ENCODE results near the gene C11orf16. TPM values are rescaled to one million over a fixed set of nuclear protein-coding genes. Genes with fewer than 3 reads are reported as not detected.

Gene C11orf16
- polyA plus RNA-seq, 2 of the 4 experiments (the other 2 are of a cell fraction), result not detected

DNA sequence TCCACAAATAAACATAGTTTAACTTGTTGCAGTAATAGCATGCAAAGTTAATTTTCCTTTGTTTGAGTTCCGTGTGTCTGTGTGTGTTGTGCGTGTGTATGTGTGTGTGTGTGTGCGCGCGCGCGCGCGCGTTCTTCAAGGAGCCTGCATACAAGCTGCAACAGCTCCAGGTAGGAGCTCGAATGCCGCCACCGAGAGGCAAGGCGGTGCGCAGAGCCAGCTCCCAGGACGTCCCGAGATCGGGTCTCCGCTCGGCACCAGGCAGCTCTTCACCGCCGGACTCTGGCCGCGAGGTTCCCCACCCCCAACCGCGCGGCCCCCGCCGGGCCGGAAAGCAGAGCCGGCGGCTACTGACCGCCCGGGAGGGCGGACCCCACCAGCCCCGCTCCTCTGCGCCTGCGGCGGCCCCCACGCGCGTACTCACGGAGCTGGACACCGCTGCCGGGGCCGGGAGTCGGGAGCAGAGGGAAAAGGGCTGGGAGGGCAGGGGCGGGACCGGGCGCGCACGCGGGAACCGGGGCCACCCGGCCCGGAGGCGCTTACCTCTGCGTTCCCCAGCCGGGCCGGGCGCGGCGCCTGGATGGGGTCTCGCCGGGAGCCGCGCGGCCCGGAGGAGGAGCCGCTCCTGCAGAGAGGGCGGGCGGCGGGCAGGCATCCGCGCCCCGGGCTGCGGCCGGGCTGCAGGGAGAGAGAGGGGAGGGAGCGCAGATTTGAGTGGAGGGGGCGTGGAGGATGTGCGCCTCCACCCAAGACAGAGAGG is 62.2 kb downstream of the C11orf16 start (continued):
- TF ChIP-seq, protein P1, sequence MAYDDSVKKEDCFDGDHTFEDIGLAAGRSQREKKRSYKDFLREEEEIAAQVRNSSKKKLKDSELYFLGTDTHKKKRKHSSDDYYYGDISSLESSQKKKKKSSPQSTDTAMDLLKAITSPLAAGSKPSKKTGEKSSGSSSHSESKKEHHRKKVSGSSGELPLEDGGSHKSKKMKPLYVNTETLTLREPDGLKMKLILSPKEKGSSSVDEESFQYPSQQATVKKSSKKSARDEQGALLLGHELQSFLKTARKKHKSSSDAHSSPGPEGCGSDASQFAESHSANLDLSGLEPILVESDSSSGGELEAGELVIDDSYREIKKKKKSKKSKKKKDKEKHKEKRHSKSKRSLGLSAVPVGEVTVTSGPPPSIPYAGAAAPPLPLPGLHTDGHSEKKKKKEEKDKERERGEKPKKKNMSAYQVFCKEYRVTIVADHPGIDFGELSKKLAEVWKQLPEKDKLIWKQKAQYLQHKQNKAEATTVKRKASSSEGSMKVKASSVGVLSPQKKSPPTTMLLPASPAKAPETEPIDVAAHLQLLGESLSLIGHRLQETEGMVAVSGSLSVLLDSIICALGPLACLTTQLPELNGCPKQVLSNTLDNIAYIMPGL (CRISPR knock-in tag; IDR thresholded peaks at IDR 0.05; ENCODE audit: borderline replicate concordance), result peak; percentile 50; the same call in 1 of the 2 replicates
- TF ChIP-seq PHF8 (IDR thresholded peaks at IDR 0.05; ENCODE audit: borderline replicate concordance, low read depth), result peak; percentile 59; the same call in 1 of the 2 replicates

Small RNAs within 50 kb of the gene (small RNA-seq; reads per million reads assigned to genes)
- gene RF00019, result 0 reads per million in 6 experiments

Other genes starting within 250 kb of the C11orf16 start
- gene AKIP1, start 21.8 kb downstream of the C11orf16 start, polyA plus RNA-seq (2011; rRNA removed), result 61.3 and 66.7 TPM in 2 replicates
- 54.2 to 61.5 TPM (median 57.7 TPM) in 3 replicates for gene AKIP1, start 21.8 kb downstream of the C11orf16 start, polyA plus RNA-seq (2017; fragmentation: RNase III; extraction: RNeasy Plus Mini Kit Qiagen cat#74134 plus additional on column Dnase treatment)
- not detected in 2 replicates for gene ASCL3, start 10.1 kb upstream of the C11orf16 start, polyA plus RNA-seq (2011; rRNA removed)
- not detected in 3 replicates for gene ASCL3, start 10.1 kb upstream of the C11orf16 start, polyA plus RNA-seq (2017; fragmentation: RNase III; extraction: RNeasy Plus Mini Kit Qiagen cat#74134 plus additional on column Dnase treatment)
- 43.4 and 47.3 TPM in 2 replicates for gene TMEM9B, start 31.5 kb upstream of the C11orf16 start, polyA plus RNA-seq (2011; rRNA removed)
- 34.6 to 37.1 TPM (median 35.1 TPM) in 3 replicates for gene TMEM9B, start 31.5 kb upstream of the C11orf16 start, polyA plus RNA-seq (2017; fragmentation: RNase III; extraction: RNeasy Plus Mini Kit Qiagen cat#74134 plus additional on column Dnase treatment)
- gene NRIP3, start 71.1 kb upstream of the C11orf16 start, polyA plus RNA-seq (2011; rRNA removed), result 1.0 and 1.4 TPM in 2 replicates
- 0.49 to 0.96 TPM (median 0.57 TPM) in 3 replicates for gene NRIP3, start 71.1 kb upstream of the C11orf16 start, polyA plus RNA-seq (2017; fragmentation: RNase III; extraction: RNeasy Plus Mini Kit Qiagen cat#74134 plus additional on column Dnase treatment)
- gene SCUBE2, start 158.7 kb upstream of the C11orf16 start, polyA plus RNA-seq (2011; rRNA removed), result 0.63 and 1.4 TPM in 2 replicates
- gene SCUBE2, start 158.7 kb upstream of the C11orf16 start, polyA plus RNA-seq (2017; fragmentation: RNase III; extraction: RNeasy Plus Mini Kit Qiagen cat#74134 plus additional on column Dnase treatment), result 0.21 to 0.49 TPM (median 0.45 TPM) in 3 replicates

Data from A549 (cell line).